MM.1S (cell line): Measurements from ENCODE around the gene SCGB1A1.

Source experiments
- DNase-seq: peaks from one replicate; pipeline ENCODE4 v3.0.0-alpha.2; 2015
- H2AFZ ChIP-seq: fragments of 300-600 bp; sonication (generic); 2 replicates; pipeline ENCODE4 v1.6.0; 2016; ENCODE audit warnings: antibody characterized with exemption, low read length
- H3F3A ChIP-seq: fragments of 300-600 bp; sonication (generic); 2 replicates; pipeline ENCODE4 v1.6.1; 2016; ENCODE audit warnings: mild to moderate bottlenecking, antibody characterized with exemption, low read length, moderate library complexity, mixed read lengths; ENCODE audit not compliant: insufficient read depth
- H3K27ac ChIP-seq: fragments of 300-600 bp; sonication (generic); 2 replicates; pipeline ENCODE4 v1.5.1; 2016; ENCODE audit warnings: mild to moderate bottlenecking, low read length
- H3K27me3 ChIP-seq: fragments of 300-600 bp; sonication (generic); replicated peaks from 2 replicates; pipeline ENCODE4 v1.6.0; 2016; ENCODE audit warnings: low read length; ENCODE audit not compliant: insufficient read depth
- H3K36me3 ChIP-seq: fragments of 300-600 bp; sonication (generic); replicated peaks from 2 replicates; pipeline ENCODE4 v1.6.1; 2016; ENCODE audit warnings: mild to moderate bottlenecking, low read length, mixed read lengths; ENCODE audit not compliant: insufficient read depth
- H3K4me1 ChIP-seq: fragments of 300-600 bp; sonication (generic); 2 replicates; pipeline ENCODE4 v1.6.1; 2016; ENCODE audit warnings: low read length, mixed read lengths
- H3K4me2 ChIP-seq: fragments of 300-600 bp; sonication (generic); 2 replicates; pipeline ENCODE4 v1.6.0; 2016; ENCODE audit warnings: low read depth, low read length
- H3K4me3 ChIP-seq: fragments of 300-600 bp; sonication (generic); 2 replicates; pipeline ENCODE4 v1.5.1; 2016; ENCODE audit warnings: low read length, mixed read lengths
- H3K79me2 ChIP-seq: fragments of 300-600 bp; sonication (generic); 2 replicates; pipeline ENCODE4 v1.6.1; 2016; ENCODE audit warnings: mixed run types, low read length, mixed read lengths
- H3K9ac ChIP-seq: fragments of 300-600 bp; sonication (generic); 2 replicates; pipeline ENCODE4 v1.6.1; 2016; ENCODE audit warnings: low read length, mixed read lengths
- H3K9me2 ChIP-seq: fragments of 300-600 bp; sonication (generic); replicated peaks from 2 replicates; pipeline ENCODE4 v1.6.1; 2016; ENCODE audit warnings: mild to moderate bottlenecking, low read length, mixed read lengths; ENCODE audit not compliant: insufficient read depth
- H3K9me3 ChIP-seq: fragments of 300-600 bp; sonication (generic); replicated peaks from 2 replicates; pipeline ENCODE4 v1.6.1; 2016; ENCODE audit warnings: mild to moderate bottlenecking, low read length, mixed read lengths; ENCODE audit not compliant: insufficient read depth
- H4K20me1 ChIP-seq: fragments of 300-600 bp; sonication (generic); 2 replicates; pipeline ENCODE4 v1.6.1; 2016; ENCODE audit warnings: mild to moderate bottlenecking, low read length, moderate library complexity, mixed read lengths; ENCODE audit not compliant: insufficient read depth
- CTCF ChIP-seq: fragments of 300-600 bp; sonication (generic); IDR thresholded peaks from 2 replicates; pipeline ENCODE4 v1.5.1; 2016; ENCODE audit warnings: antibody characterized with exemption, low read length, mixed read lengths
- EZH2 ChIP-seq: fragments of 300-600 bp; sonication (generic); optimal IDR thresholded peaks from 2 replicates; pipeline ENCODE3; 2017; ENCODE audit warnings: low read depth, mild to moderate bottlenecking, antibody characterized with exemption, low read length, mixed read lengths
- EZH2phosphoT487 ChIP-seq: fragments of 300-600 bp; sonication (generic); IDR thresholded peaks from 2 replicates; pipeline ENCODE4 v1.6.1; 2018; ENCODE audit warnings: antibody characterized with exemption, low read length

SCGB1A1 gene

GRCh38 chr11:62409831-62410230, 9.0 kb upstream of the SCGB1A1 start:
- Histone ChIP-seq H3K27ac (no peak overlapping the region), H4K20me1 (no peaks in the 10 kb centered on the region), H3K9me3 (no peaks in the 10 kb centered on the region), H3K79me2 (no peaks in the 10 kb centered on the region), H3K4me1 (no peaks in the 10 kb centered on the region), H3K4me3 (no peak overlapping the region), H3K36me3 (no peaks in the 10 kb centered on the region), H3K9me2 (no peaks in the 10 kb centered on the region), H3K9ac (no peak overlapping the region), H3F3A (no peaks in the 10 kb centered on the region), H3K27me3 (peaks cover 8% of the 10 kb centered on the region; the same call in 1 of the 2 replicates), H3K4me2 (no peak overlapping the region), H2AFZ (no peak overlapping the region)
- TF ChIP-seq EZH2 = no peak
- no peak for TF ChIP-seq EZH2phosphoT487
- no peak for TF ChIP-seq CTCF
- no peak for DNase-seq

- peaks cover 7% of the 10 kb centered on the region; the same call in 1 of the 2 replicates for H3K27me3 ChIP-seq
- no peaks in the 10 kb centered on the region for H3F3A ChIP-seq
- TF ChIP-seq EZH2 (no peak), CTCF (no peak), EZH2phosphoT487 (no peak)
- H3K4me1 ChIP-seq = no peaks in the 10 kb centered on the region
- H3K27ac ChIP-seq = no peak overlapping the region
- no peaks in the 10 kb centered on the region for H3K79me2 ChIP-seq
- H2AFZ ChIP-seq = no peak overlapping the region
- H3K36me3 ChIP-seq = no peaks in the 10 kb centered on the region
- H3K9me2 ChIP-seq = no peaks in the 10 kb centered on the region
- H3K4me3 ChIP-seq = no peak overlapping the region
- no peak overlapping the region for H3K4me2 ChIP-seq
- no peaks in the 10 kb centered on the region for H4K20me1 ChIP-seq
- no peak for DNase-seq
- no peaks in the 10 kb centered on the region for H3K9me3 ChIP-seq
- H3K9ac ChIP-seq = no peak overlapping the region
These were observed 7.9 kb upstream of the SCGB1A1 start for GRCh38 chr11:62410972-62411371.

- DNase-seq = no peak
- no peaks in the 10 kb centered on the region for H4K20me1 ChIP-seq
- H3K9ac ChIP-seq = no peak overlapping the region
- H3K27ac ChIP-seq = no peak overlapping the region
- no peaks in the 10 kb centered on the region for H3K36me3 ChIP-seq
- H3K4me3 ChIP-seq = no peak overlapping the region
- no peaks in the 10 kb centered on the region for H3F3A ChIP-seq
- no peak overlapping the region for H2AFZ ChIP-seq
- H3K4me1 ChIP-seq = no peaks in the 10 kb centered on the region
- no peak overlapping the region for H3K4me2 ChIP-seq
- no peaks in the 10 kb centered on the region for H3K9me3 ChIP-seq
- TF ChIP-seq EZH2phosphoT487 = no peak
- no peak for TF ChIP-seq CTCF
- no peak for TF ChIP-seq EZH2
- no peaks in the 10 kb centered on the region for H3K9me2 ChIP-seq
- H3K27me3 ChIP-seq = 0 out of 2 replicates have a peak, but pooled peaks cover 3% of the 10 kb centered on the region
- H3K79me2 ChIP-seq = no peaks in the 10 kb centered on the region
These were observed 7.3 kb upstream of the SCGB1A1 start for GRCh38 chr11:62411524-62411923.
